Keratinocyte (primary cell): Measurements from ENCODE around the gene KLC1. TPM values are rescaled to one million over a fixed set of nuclear protein-coding genes. Genes with fewer than 3 reads are reported as not detected.

Experiments used
- DNase-seq: peaks from one replicate; pipeline ENCODE4 v3.0.0-alpha.2; 2011; ENCODE audit warnings: low read depth, missing footprints, low spot score
- FAIRE-seq: peaks from 2 replicates; lab custom pipeline; 2011; peaks lifted over from hg19 to GRCh38; lab: Jason Lieb, UNC
- H2AFZ ChIP-seq: 2 replicates; pipeline ENCODE4 v1.6.0; 2012; ENCODE audit warnings: low read length, control low read depth, inconsistent platforms; ENCODE audit not compliant: control insufficient read depth
- H3K27ac ChIP-seq: 2 replicates; pipeline ENCODE4 v1.5.1; 2011; ENCODE audit warnings: low read length; ENCODE audit not compliant: control insufficient read depth, insufficient read depth
- H3K27me3 ChIP-seq: 3 replicates; pipeline ENCODE4 v1.6.0; 2011; ENCODE audit warnings: low read length; ENCODE audit not compliant: control insufficient read depth, insufficient read depth; ENCODE audit errors: extremely low read depth
- H3K36me3 ChIP-seq, 2 experiments: 2 replicates in 1 of 2; 3 replicates in 1 of 2; pipeline ENCODE4 v1.5.1; 2011; ENCODE audit warnings: low read length in 2 of 2, mild to moderate bottlenecking in 1 of 2; ENCODE audit not compliant: control insufficient read depth in 2 of 2, insufficient read depth in 2 of 2; ENCODE audit errors: extremely low read depth in 1 of 2
- H3K4me1 ChIP-seq: 3 replicates; pipeline ENCODE4 v1.5.1; 2011; ENCODE audit warnings: low read length; ENCODE audit not compliant: control insufficient read depth, insufficient read depth; ENCODE audit errors: extremely low read depth
- H3K4me2 ChIP-seq: 3 replicates; pipeline ENCODE4 v1.6.0; 2011; ENCODE audit warnings: low read depth, low read length; ENCODE audit not compliant: control insufficient read depth, insufficient read depth; ENCODE audit errors: extremely low read depth
- H3K4me3 ChIP-seq, 3 experiments: fragments of 200-600 bp in 1 of 3; sonication (generic) in 1 of 3; 2 replicates in 2 of 3; 3 replicates in 1 of 3; pipeline ENCODE4 v1.5.1; 2011 to 2016; ENCODE audit warnings: low read length in 3 of 3, mild to moderate bottlenecking in 3 of 3, control low read depth in 2 of 3, inconsistent platforms in 1 of 3, low read depth in 1 of 3, mixed read lengths in 1 of 3, mixed run types in 1 of 3, moderate library complexity in 1 of 3; ENCODE audit not compliant: control insufficient read depth in 2 of 3, insufficient read depth in 2 of 3; ENCODE audit errors: extremely low read depth in 1 of 3
- H3K79me2 ChIP-seq: 2 replicates; pipeline ENCODE4 v1.6.0; 2012; ENCODE audit warnings: low read length; ENCODE audit not compliant: control insufficient read depth, insufficient read depth
- H3K9ac ChIP-seq: 3 replicates; pipeline ENCODE4 v1.6.0; 2011; ENCODE audit warnings: low read length; ENCODE audit not compliant: control insufficient read depth, insufficient read depth; ENCODE audit errors: extremely low read depth
- H3K9me1 ChIP-seq: 3 replicates; pipeline ENCODE4 v1.6.0; 2011; ENCODE audit warnings: low read length; ENCODE audit not compliant: control insufficient read depth, insufficient read depth; ENCODE audit errors: extremely low read depth
- H3K9me3 ChIP-seq: 2 replicates; pipeline ENCODE4 v1.5.1; 2012; ENCODE audit warnings: low read depth, low read length; ENCODE audit not compliant: control insufficient read depth
- H4K20me1 ChIP-seq: 3 replicates; pipeline ENCODE4 v1.6.0; 2011; ENCODE audit warnings: low read length; ENCODE audit not compliant: control insufficient read depth, insufficient read depth; ENCODE audit errors: extremely low read depth
- CTCF ChIP-seq, 3 experiments: IDR thresholded peaks in 1 of 3; conservative IDR thresholded peaks in 1 of 3; optimal IDR thresholded peaks in 1 of 3; 2 replicates in 2 of 3; 3 replicates in 1 of 3; pipeline versions ENCODE3 to v1.5.1; 2011; ENCODE audit warnings: low read length in 3 of 3, mild to moderate bottlenecking in 3 of 3, moderate library complexity in 2 of 3, control low read depth in 1 of 3, inconsistent platforms in 1 of 3; ENCODE audit not compliant: insufficient read depth in 2 of 3; ENCODE audit errors: extremely low read depth in 1 of 3
- EZH2 ChIP-seq: IDR thresholded peaks from one replicate; pipeline ENCODE4 v1.6.1; 2012; ENCODE audit warnings: inconsistent platforms, mild to moderate bottlenecking, low read length, moderate library complexity
- dilution Hi-C: fragments of 300-500 bp; cut with MboI; formaldehyde crosslinking; loops from one replicate; pipeline ENCODE4 v1.7.0; 2020; ENCODE audit warnings: low sequenced_read_pairs; ENCODE audit not compliant: extremely low pct_ligation_motif_present
- polyA plus RNA-seq, 5 experiments: library from polyadenylated mRNA; depleted of rRNA in 3 of 5; stranded (reverse) in 3 of 5; stranded (forward) in 1 of 5; unstranded in 1 of 5; fragments of >200 nt; gene quantifications; 1 replicate in 1 of 5; 2 replicates in 3 of 5; 3 replicates in 1 of 5; pipeline versions ENCODE4 v1.2.1 to v1.2.3, GENCODE V29; 2011 to 2012; ENCODE audit warnings: missing spikeins in 2 of 5, low read depth in 1 of 5, low replicate concordance in 1 of 5

Gene KLC1
- polyA plus RNA-seq, 1 donor (not counting 4 experiments of a cell fraction or from before 2014, with no cell fraction given) = 130 TPM

- peaks cover 6% of the 10 kb centered on the region for H3K9me1 ChIP-seq
- H3K79me2 ChIP-seq = peaks cover 76% of the 10 kb centered on the region
- peaks cover 24% of the 10 kb centered on the region for H4K20me1 ChIP-seq
- dilution Hi-C loops = no loop called here
- TF ChIP-seq CTCF (optimal IDR thresholded peaks at IDR 0.05 in 1 of 3, IDR thresholded peaks at IDR 0.05 in 1 of 3, conservative IDR thresholded peaks at IDR 0.05 in 1 of 3; ENCODE audit: extremely low read depth in 1 of 3, insufficient read depth in 2 of 3, low read length in 3 of 3) (no peak), EZH2 (no peak)
- no peaks in the 10 kb centered on the region for H3K4me1 ChIP-seq
- no peak overlapping the region for H3K27ac ChIP-seq
- H2AFZ ChIP-seq = no peak overlapping the region
- H3K27me3 ChIP-seq = no peaks in the 10 kb centered on the region
- no peak overlapping the region for H3K9ac ChIP-seq
- no peaks in the 10 kb centered on the region for H3K9me3 ChIP-seq
- no peak overlapping the region for H3K4me2 ChIP-seq
- H3K36me3 ChIP-seq = peaks cover 39 to 40% of the 10 kb centered on the region in 2 experiments
- H3K4me3 ChIP-seq = no peak overlapping the region
- FAIRE-seq = no peak
- no peak for DNase-seq
Measured at GRCh38 chr14:103656031-103656755, 27.2 kb downstream of the KLC1 start.

- peaks cover 23% of the 10 kb centered on the region for H4K20me1 ChIP-seq
- no peak for FAIRE-seq
- H3K36me3 ChIP-seq = peaks cover 39 to 44% of the 10 kb centered on the region in 2 experiments
- no peak overlapping the region for H3K9ac ChIP-seq
- no peaks in the 10 kb centered on the region for H3K4me1 ChIP-seq
- no peak overlapping the region for H3K4me2 ChIP-seq
- TF ChIP-seq CTCF (optimal IDR thresholded peaks at IDR 0.05 in 1 of 3, IDR thresholded peaks at IDR 0.05 in 1 of 3, conservative IDR thresholded peaks at IDR 0.05 in 1 of 3; ENCODE audit: extremely low read depth in 1 of 3, insufficient read depth in 2 of 3, low read length in 3 of 3) (no peak), EZH2 (no peak)
- no peaks in the 10 kb centered on the region for H3K9me3 ChIP-seq
- H2AFZ ChIP-seq = no peak overlapping the region
- no peak overlapping the region for H3K27ac ChIP-seq
- dilution Hi-C loops = no loop called here
- DNase-seq = no peak
- H3K4me3 ChIP-seq = no peak overlapping the region
- H3K27me3 ChIP-seq = no peaks in the 10 kb centered on the region
- peaks cover 3% of the 10 kb centered on the region for H3K9me1 ChIP-seq
- peaks cover 75% of the 10 kb centered on the region for H3K79me2 ChIP-seq
Measured at GRCh38 chr14:103656756-103657133, 27.7 kb downstream of the KLC1 start.
